Neural progenitor cell (in vitro differentiated cells): ENCODE data around the gene OPCML. TPM values are rescaled to one million over a fixed set of nuclear protein-coding genes. Genes with fewer than 3 reads are reported as not detected.

ENCODE experiments used
- DNase-seq: peaks from one replicate; pipeline ENCODE4 v3.0.0-alpha.2; 2016; ENCODE audit warnings: low spot score
- H2AFZ ChIP-seq: fragments of 200-600 bp; sonication (generic); replicated peaks from 2 replicates; pipeline ENCODE4 v1.6.1; 2016; ENCODE audit warnings: antibody characterized with exemption
- H3F3A ChIP-seq: fragments of 200-600 bp; sonication (generic); 2 replicates; pipeline ENCODE4 v1.6.1; 2016; ENCODE audit warnings: antibody characterized with exemption, low read depth
- H3K27ac ChIP-seq: fragments of 200-600 bp; sonication (generic); 2 replicates; pipeline ENCODE4 v1.5.1; 2016; ENCODE audit warnings: mild to moderate bottlenecking
- H3K27me3 ChIP-seq: fragments of 200-600 bp; sonication (generic); 2 replicates; pipeline ENCODE4 v1.6.1; 2016; ENCODE audit warnings: mild to moderate bottlenecking, moderate library complexity
- H3K36me3 ChIP-seq: fragments of 200-600 bp; sonication (generic); 2 replicates; pipeline ENCODE4 v1.5.1; 2016
- H3K4me1 ChIP-seq: fragments of 200-600 bp; sonication (generic); 2 replicates; pipeline ENCODE4 v1.6.1; 2016; ENCODE audit warnings: mixed run types
- H3K4me2 ChIP-seq: fragments of 200-600 bp; sonication (generic); 2 replicates; pipeline ENCODE4 v1.6.1; 2016
- H3K4me3 ChIP-seq: fragments of 200-600 bp; sonication (generic); 2 replicates; pipeline ENCODE4 v1.5.1; 2016
- H3K79me2 ChIP-seq: fragments of 200-600 bp; sonication (generic); 2 replicates; pipeline ENCODE4 v1.6.1; 2016; ENCODE audit warnings: low read depth
- H3K9ac ChIP-seq: fragments of 200-600 bp; sonication (generic); 2 replicates; pipeline ENCODE4 v1.6.1; 2016
- H3K9me3 ChIP-seq: fragments of 200-600 bp; sonication (generic); 2 replicates; pipeline ENCODE4 v1.5.1; 2016; ENCODE audit warnings: low read depth
- H4K20me1 ChIP-seq: fragments of 200-600 bp; sonication (generic); 2 replicates; pipeline ENCODE4 v1.6.1; 2016; ENCODE audit warnings: low read depth
- H3K27ac Mint-ChIP-seq: 3 replicates; pipeline ENCODE4 v1.8.0; 2021; ENCODE audit warnings: mixed read lengths
- H3K27me3 Mint-ChIP-seq: 2 replicates; pipeline ENCODE4 v1.8.0; 2022; ENCODE audit warnings: low read depth, mild to moderate bottlenecking, inconsistent platforms, moderate library complexity, mixed read lengths; ENCODE audit not compliant: insufficient read depth
- H3K36me3 Mint-ChIP-seq: 3 replicates; pipeline ENCODE4 v1.8.0; 2021; ENCODE audit warnings: mixed read lengths
- H3K4me1 Mint-ChIP-seq: 3 replicates; pipeline ENCODE4 v1.8.0; 2021; ENCODE audit warnings: mixed read lengths
- H3K4me3 Mint-ChIP-seq: 3 replicates; pipeline ENCODE4 v1.8.0; 2021; ENCODE audit warnings: mild to moderate bottlenecking, moderate library complexity, mixed read lengths
- H3K9me3 Mint-ChIP-seq: 3 replicates; pipeline ENCODE4 v1.8.0; 2020; ENCODE audit warnings: mixed read lengths
- EZH2 ChIP-seq: fragments of 200-600 bp; sonication (generic); IDR thresholded peaks from 2 replicates; pipeline ENCODE4 v1.6.1; 2017; ENCODE audit warnings: antibody characterized with exemption, mild to moderate bottlenecking, moderate library complexity
- EZH2phosphoT487 ChIP-seq: fragments of 200-600 bp; sonication (generic); IDR thresholded peaks from 2 replicates; pipeline ENCODE4 v1.6.1; 2017; ENCODE audit warnings: antibody characterized with exemption
- total RNA-seq: library from RNA; depleted of rRNA; stranded (reverse); fragments of >200 nt; gene quantifications from 2 replicates; pipeline ENCODE4 v1.2.3, GENCODE V29; 2015; ENCODE audit warnings: low replicate concordance
- TF ChIP-seq, protein P1 (sequence below): fragments of 200-600 bp; sonication (generic); IDR thresholded peaks from 2 replicates; pipeline ENCODE4 v1.5.1; 2017; ENCODE audit warnings: antibody characterized with exemption, mild to moderate bottlenecking

The OPCML gene
- total RNA-seq, 1 donor from 2014 or later: 0.02 TPM

- Histone ChIP-seq H3K36me3 (no peaks in the 10 kb centered on the region), H3K4me3 (no peak overlapping the region), H3K79me2 (no peaks in the 10 kb centered on the region), H3K9me3 (no peaks in the 10 kb centered on the region), H3K27ac (no peak overlapping the region), H3K9ac (no peak overlapping the region), H2AFZ (no peak overlapping the region), H3F3A (no peaks in the 10 kb centered on the region), H3K4me2 (no peak overlapping the region), H3K4me1 (peaks cover 11% of the 10 kb centered on the region), H4K20me1 (no peaks in the 10 kb centered on the region), H3K27me3 (no peaks in the 10 kb centered on the region)
- DNase-seq: no peak
- H3K4me3 Mint-ChIP-seq: no peak overlapping the region
- H3K9me3 Mint-ChIP-seq: peaks cover 7% of the 10 kb centered on the region
- no peaks in the 10 kb centered on the region for H3K36me3 Mint-ChIP-seq
- no peak overlapping the region for H3K27ac Mint-ChIP-seq
- peaks cover 2% of the 10 kb centered on the region for H3K27me3 Mint-ChIP-seq
- TF ChIP-seq, protein P1, sequence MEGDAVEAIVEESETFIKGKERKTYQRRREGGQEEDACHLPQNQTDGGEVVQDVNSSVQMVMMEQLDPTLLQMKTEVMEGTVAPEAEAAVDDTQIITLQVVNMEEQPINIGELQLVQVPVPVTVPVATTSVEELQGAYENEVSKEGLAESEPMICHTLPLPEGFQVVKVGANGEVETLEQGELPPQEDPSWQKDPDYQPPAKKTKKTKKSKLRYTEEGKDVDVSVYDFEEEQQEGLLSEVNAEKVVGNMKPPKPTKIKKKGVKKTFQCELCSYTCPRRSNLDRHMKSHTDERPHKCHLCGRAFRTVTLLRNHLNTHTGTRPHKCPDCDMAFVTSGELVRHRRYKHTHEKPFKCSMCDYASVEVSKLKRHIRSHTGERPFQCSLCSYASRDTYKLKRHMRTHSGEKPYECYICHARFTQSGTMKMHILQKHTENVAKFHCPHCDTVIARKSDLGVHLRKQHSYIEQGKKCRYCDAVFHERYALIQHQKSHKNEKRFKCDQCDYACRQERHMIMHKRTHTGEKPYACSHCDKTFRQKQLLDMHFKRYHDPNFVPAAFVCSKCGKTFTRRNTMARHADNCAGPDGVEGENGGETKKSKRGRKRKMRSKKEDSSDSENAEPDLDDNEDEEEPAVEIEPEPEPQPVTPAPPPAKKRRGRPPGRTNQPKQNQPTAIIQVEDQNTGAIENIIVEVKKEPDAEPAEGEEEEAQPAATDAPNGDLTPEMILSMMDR: no peak
- TF ChIP-seq EZH2phosphoT487: no peak
- TF ChIP-seq EZH2: no peak
- peaks cover 4% of the 10 kb centered on the region for H3K4me1 Mint-ChIP-seq
Observed at GRCh38 chr11:132933703-132934102, 598.6 kb downstream of the OPCML start.

DNA sequence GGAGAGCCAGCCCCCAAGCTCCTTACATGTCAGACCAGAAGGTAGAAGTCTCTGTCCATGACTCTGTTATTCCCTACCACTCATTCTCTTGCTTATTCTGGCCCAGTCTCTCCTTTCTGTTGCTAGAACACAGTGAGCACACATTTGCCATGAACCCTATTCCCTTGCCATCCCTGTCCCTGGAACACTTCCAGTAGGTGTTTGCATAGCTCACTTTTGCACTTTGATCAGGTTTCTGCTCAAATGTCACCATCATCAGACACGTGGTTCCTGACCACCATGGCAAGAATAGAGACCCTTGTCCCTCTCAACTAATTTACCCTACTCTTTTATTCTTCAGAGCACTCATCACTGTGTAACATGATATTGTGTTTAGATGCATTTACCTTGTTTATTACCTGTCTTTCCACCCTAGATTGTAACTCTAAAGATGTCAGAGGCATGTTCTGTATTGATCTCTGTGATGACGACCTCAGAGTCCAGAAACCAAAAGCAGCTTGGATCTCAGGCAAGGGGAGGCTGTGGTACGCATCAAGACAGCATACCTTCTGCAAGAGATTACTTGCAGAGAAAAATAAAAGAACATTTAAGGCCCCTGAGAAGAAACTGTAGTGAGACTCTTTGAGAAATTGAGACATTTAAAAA lies 606.4 kb downstream of the OPCML start:
- no peak for DNase-seq
- Histone ChIP-seq H3K36me3 (no peaks in the 10 kb centered on the region), H3K4me2 (no peak overlapping the region), H2AFZ (peak overlapping the region; percentile 5), H3K9me3 (no peaks in the 10 kb centered on the region), H3K27ac (no peak overlapping the region), H3K4me1 (peaks cover 3% of the 10 kb centered on the region), H3K79me2 (no peaks in the 10 kb centered on the region), H4K20me1 (no peaks in the 10 kb centered on the region), H3F3A (no peaks in the 10 kb centered on the region), H3K4me3 (no peak overlapping the region), H3K27me3 (no peaks in the 10 kb centered on the region), H3K9ac (no peak overlapping the region)
- no peaks in the 10 kb centered on the region for H3K4me1 Mint-ChIP-seq
- H3K9me3 Mint-ChIP-seq: peaks cover 11% of the 10 kb centered on the region
- H3K27ac Mint-ChIP-seq: no peak overlapping the region
- no peaks in the 10 kb centered on the region for H3K36me3 Mint-ChIP-seq
- TF ChIP-seq, protein P1: no peak
- TF ChIP-seq EZH2: no peak
- TF ChIP-seq EZH2phosphoT487: no peak
- H3K4me3 Mint-ChIP-seq: no peak overlapping the region
- H3K27me3 Mint-ChIP-seq: peaks cover 3% of the 10 kb centered on the region

DNA sequence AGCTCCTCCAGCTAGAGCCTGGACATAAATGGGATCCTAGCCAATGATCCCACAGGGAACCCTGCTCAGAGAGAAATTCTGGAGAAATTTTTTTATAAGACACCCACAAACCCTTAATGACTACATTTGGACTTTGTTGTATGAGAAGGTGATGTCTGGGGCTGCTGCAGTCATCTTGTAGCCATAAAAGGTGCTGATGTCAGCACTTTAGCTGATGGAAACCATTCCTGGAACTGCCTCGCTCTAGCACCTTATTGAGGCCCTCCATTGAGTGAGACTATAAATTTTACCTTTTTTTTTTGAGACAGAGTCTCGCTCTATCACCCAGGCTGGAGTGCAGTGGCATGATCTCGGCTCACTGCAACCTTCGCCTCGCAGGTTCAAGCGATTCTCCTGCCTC lies 610.7 kb downstream of the OPCML start:
- H3K4me3 ChIP-seq: no peak overlapping the region
- no peaks in the 10 kb centered on the region for H3K9me3 ChIP-seq
- Mint-ChIP-seq H3K4me3 (no peak overlapping the region), H3K36me3 (no peaks in the 10 kb centered on the region), H3K27me3 (peaks cover 4% of the 10 kb centered on the region), H3K27ac (no peak overlapping the region), H3K9me3 (peaks cover 6% of the 10 kb centered on the region), H3K4me1 (peaks cover 3% of the 10 kb centered on the region)
- no peak for DNase-seq
- H3K4me2 ChIP-seq: no peak overlapping the region
- no peaks in the 10 kb centered on the region for H3K79me2 ChIP-seq
- TF ChIP-seq, protein P1: no peak
- TF ChIP-seq EZH2phosphoT487 (no peak), EZH2 (no peak)
- no peak overlapping the region for H3K9ac ChIP-seq
- H3K4me1 ChIP-seq: peaks cover 3% of the 10 kb centered on the region
- H2AFZ ChIP-seq: no peak overlapping the region
- H4K20me1 ChIP-seq: no peaks in the 10 kb centered on the region
- H3K27me3 ChIP-seq: no peaks in the 10 kb centered on the region
- H3K27ac ChIP-seq: no peak overlapping the region
- H3F3A ChIP-seq: no peaks in the 10 kb centered on the region
- H3K36me3 ChIP-seq: no peaks in the 10 kb centered on the region
